Motor neuron (in vitro differentiated cells): ENCODE measurements around the gene AADACL2. TPM values are rescaled to one million over a fixed set of nuclear protein-coding genes. Genes with fewer than 3 reads are reported as not detected.
"Not testable (repeated sequence)": the region's sequence is repeated elsewhere in the genome, so short reads cannot be mapped to it uniquely, and the experiment has no call there.

Experiments
- ATAC-seq, 8 experiments: fragments of 200-7000 bp; cut with Tn5 transposase; replicated peaks in 6 of 8; 2 replicates each; pipeline ENCODE4 v1.8.0; 2021; ENCODE audit warnings: mild to moderate bottlenecking in 8 of 8, moderate library complexity in 8 of 8
- H3K27ac ChIP-seq, 2 donors: fragments of 250-450 bp; sonication (Bioruptor Pico); 2 replicates each; pipeline ENCODE4 v1.9.0; 2021; ENCODE audit warnings: antibody characterized with exemption in 2 of 2, mild to moderate bottlenecking in 2 of 2, moderate library complexity in 1 of 2
- H3K4me1 ChIP-seq, 2 donors: fragments of 250-450 bp; sonication (Bioruptor Pico); replicated peaks in 1 of 2; 2 replicates each; pipeline ENCODE4 v1.6.1; 2021; ENCODE audit warnings: antibody characterized with exemption in 2 of 2, mild to moderate bottlenecking in 2 of 2, moderate library complexity in 1 of 2
- H3K4me3 ChIP-seq, 5 donors: fragments of 250-450 bp; sonication (Bioruptor Pico); 2 replicates each; pipeline ENCODE4 v1.9.0; 2021; ENCODE audit warnings: antibody characterized with exemption in 5 of 5, mild to moderate bottlenecking in 5 of 5, moderate library complexity in 4 of 5
- WGBS, 10 experiments: fragments of 450-650 bp; shearing (Covaris generic); methylation state at CpG; one replicate each; pipeline ENCODE4 v1.0.0; 2022; 5-methylcytosine and 5-hydroxymethylcytosine counted together
- in situ Hi-C, 9 experiments: fragments of 400-800 bp; cut with MboI; loops; one replicate each; pipeline ENCODE4 v1.15.0; 2021; ENCODE audit warnings: low sequenced_read_pairs in 9 of 9, low pct_unique_long_range_greater_than_20kb in 2 of 9; ENCODE audit not compliant: unreplicated experiment in 9 of 9
- total RNA-seq, 8 experiments: library from RNA; unstranded; fragments of 300-600 nt; gene quantifications; 2 replicates each; pipeline versions ENCODE4 v1.2.3 to v1.2.4, GENCODE V29; 2022

The AADACL2 gene
- total RNA-seq, 8 experiments from 2014 or later, result 0.04 to 30.5 (median 0.12) TPM; not detected in 2

DNA sequence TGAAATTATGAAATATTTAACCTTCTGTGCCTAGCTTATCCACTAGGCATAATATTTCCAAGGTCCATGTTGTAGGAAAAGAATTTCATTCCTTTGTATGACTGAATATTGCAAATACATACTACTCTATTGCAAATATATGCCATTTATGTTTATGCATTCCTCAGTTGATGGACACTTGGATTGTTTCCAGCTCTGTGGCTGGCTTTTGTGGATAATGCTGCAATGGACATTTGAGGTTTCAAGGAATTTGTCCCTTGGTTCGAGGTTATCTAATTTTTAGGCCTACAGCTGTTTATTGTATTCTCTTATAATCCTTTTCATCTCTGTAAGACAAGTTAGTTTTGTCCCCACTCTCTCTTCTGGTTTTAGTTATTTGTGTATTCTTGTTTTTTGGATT, 7.7 kb upstream of the AADACL2 start:
- no peaks in the 10 kb centered on the region for H3K4me1 ChIP-seq
- no peak for ATAC-seq
- WGBS, 10 experiments, result 14 to 100% (median 81%) methylated on average over 1 of the region's 1 CpG; no CpG with 5 or more reads in 2 of the 10 experiments

DNA sequence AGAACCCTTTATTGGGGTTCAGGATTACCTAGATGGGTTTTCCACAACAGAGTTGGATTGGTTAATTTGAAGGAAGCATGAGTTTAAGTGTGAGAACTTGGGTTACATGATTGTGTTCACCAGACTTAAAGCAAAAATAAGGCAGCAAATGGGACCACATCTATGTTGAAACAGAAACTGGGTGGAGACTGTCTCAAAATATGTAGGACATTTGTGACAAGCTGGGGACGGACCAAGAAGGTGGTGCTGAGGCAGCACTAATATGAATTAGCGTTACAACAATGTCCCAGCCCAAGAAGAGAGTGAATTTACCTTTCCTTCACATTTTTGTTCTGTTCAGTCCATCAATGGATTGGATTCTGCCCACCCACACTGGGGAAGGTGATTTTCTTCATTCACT, 866 bp upstream of the AADACL2 start:
- WGBS, 10 experiments, result 72 to 100% (median 89%) methylated on average over 1 to 2 of the region's 2 CpGs; no CpG with 5 or more reads in 4 of the 10 experiments

More for the DNA sequence above, 7.7 kb upstream of the AADACL2 start:
- Histone ChIP-seq H3K27ac (no peak overlapping the region), H3K4me3 (no peak overlapping the region)
- in situ Hi-C loops, result no loop called here

DNA sequence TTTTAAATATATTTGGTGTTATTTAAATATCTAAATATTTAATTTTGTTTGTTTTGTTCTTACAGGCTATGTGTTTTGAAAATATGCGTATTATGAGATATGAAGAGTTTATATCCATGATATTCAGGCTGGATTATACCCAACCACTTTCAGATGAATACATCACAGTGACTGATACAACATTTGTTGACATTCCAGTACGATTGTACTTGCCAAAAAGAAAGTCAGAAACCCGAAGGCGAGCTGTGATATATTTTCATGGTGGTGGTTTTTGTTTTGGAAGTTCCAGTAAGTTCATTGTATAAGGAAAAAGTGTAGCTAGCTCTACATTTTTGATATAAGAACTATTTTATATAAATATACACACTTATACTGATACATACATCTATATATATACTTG, 6.9 kb downstream of the AADACL2 start:
- in situ Hi-C loops, result no loop called here
- 36 to 100% (median 86%) methylated on average over 1 to 4 of the region's 4 CpGs for WGBS, 10 experiments
- Histone ChIP-seq H3K27ac (no peak overlapping the region), H3K4me3 (no peak overlapping the region), H3K4me1 (peaks cover 0 to 6% of the 10 kb centered on the region in 2 donors)
- no peak for ATAC-seq

More for the DNA sequence above, 866 bp upstream of the AADACL2 start:
- in situ Hi-C loops, result no loop called here
- ATAC-seq, result no peak
- no peaks in the 10 kb centered on the region for H3K4me1 ChIP-seq
- no peak overlapping the region for H3K4me3 ChIP-seq
- H3K27ac ChIP-seq, result no peak overlapping the region

DNA sequence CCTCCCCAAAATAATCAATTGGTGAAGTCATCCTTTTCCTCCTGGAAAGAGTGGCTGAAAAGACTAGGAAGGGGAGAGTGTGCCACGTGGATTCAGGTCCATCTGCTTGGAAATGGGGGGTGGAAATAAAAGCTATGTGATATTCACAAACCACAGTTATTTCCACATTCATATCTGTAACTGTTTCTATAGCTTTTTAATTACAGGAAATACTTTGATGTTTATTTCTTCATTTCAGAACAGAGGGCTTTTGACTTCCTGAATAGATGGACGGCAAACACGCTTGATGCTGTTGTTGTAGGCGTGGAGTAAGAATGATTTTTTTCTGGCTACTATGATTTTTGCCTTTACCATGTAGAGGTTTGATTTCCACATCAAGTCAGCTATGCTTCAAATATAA, 10.1 kb downstream of the AADACL2 start:
- 25 to 89% (median 70%) methylated on average over 1 to 4 of the region's 4 CpGs; no CpG with 5 or more reads in 2 of the 10 experiments for WGBS, 10 experiments
- in situ Hi-C loops, result no loop called here
- ATAC-seq, result no peak
- H3K4me1 ChIP-seq, result peaks cover 0 to 6% of the 10 kb centered on the region in 2 donors
- no peak overlapping the region for H3K4me3 ChIP-seq
- H3K27ac ChIP-seq, result no peak overlapping the region

DNA sequence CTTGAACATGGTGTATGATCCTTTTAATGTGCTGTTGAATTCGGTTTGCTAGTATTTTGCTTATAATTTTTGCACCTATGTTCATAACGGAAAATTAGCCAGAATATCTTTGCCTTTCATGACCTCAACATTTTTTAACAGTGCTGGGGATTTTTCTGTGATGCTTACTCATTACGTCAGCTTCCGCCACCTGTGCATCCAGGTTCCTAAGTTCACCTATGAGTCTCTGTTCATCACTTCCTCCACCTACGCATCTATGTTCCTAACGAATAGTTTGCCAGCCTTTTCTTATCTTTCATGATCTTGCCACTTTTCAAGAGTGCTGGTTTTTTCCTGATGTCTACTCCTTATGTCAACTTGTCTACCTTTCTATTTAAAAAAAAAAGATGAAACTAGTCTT, 16.5 kb downstream of the AADACL2 start:
- in situ Hi-C loops, result no loop called here
- 68 to 100% (median 83%) methylated on average over 1 to 6 of the region's 6 CpGs for whole genome bisulfite sequencing, 10 experiments

DNA sequence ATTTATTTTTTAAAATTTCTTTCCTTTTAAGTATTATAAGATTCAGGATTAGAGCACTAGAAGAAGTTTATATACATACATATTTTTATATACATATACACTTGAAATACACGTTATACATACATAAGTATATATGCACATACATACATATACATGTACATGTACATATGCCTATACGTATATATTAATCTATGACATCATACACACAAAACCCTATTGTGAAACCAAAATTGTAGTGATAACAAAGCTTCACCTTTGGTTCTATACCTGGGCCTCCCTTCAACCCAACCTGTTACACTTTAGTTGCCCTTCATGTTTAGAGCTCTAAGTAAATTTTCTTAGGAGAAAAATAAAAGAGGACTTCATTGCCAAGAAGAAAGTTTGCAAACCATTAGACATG, 17.0 kb downstream of the AADACL2 start:
- no peak for ATAC-seq
- Histone ChIP-seq H3K4me3 (no peak overlapping the region), H3K27ac (no peak overlapping the region), H3K4me1 (no peaks in the 10 kb centered on the region)
- 0 to 100% (median 59%) methylated on average over 1 to 2 of the region's 2 CpGs for WGBS, 10 experiments
- in situ Hi-C loops, result no loop called here

More for the DNA sequence above, 16.5 kb downstream of the AADACL2 start:
- ATAC-seq, result no peak
- no peak overlapping the region for H3K27ac ChIP-seq
- H3K4me3 ChIP-seq, result no peak overlapping the region
- no peaks in the 10 kb centered on the region for H3K4me1 ChIP-seq

DNA sequence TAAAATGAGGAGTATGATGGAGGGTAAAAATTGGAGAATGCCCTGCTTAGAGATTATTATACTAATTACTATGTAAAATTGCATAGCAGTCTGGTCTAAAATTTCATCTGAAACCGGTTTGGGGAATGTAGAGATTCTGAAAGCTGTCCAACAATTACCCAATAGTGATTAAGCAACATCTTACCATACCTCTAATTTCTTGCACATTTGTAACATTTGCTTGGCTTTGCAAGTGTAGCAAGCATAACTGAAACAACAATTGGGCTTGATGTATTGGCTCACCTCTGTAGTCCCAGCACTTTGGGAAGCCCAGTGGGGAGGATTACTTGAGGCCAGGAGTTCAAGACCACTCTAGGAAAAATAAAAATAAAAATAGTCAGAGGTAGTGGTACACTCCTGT, 17.4 kb downstream of the AADACL2 start:
- in situ Hi-C loops, result no loop called here
- WGBS, 10 experiments, result 0 to 83% (median 48%) methylated on average over 1 of the region's 1 CpG; no CpG with 5 or more reads in 2 of the 10 experiments
- Histone ChIP-seq H3K4me3 (no peak overlapping the region), H3K27ac (no peak overlapping the region), H3K4me1 (no peaks in the 10 kb centered on the region)
- ATAC-seq, result peak in 1 of 8 experiments; percentile 45

DNA sequence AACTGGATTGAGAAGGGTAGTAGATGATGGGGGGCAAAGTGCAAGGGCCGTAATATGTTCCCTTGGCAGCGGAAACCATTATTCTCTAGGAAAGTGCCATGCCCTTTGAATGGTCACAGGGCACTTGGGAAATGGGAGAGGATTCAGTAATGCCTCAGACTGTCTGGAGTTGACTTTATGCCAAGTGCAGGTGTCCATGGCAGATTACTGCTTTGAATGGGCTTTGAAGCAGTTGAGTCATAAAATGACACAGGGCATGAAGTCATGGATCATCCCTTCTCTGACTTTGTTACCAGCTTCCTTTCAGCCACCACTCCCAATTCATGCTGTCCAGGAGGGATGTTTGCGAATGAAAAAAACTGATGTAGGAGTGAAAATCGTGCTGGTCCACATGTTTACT, 20.1 kb downstream of the AADACL2 start:
- Histone ChIP-seq H3K4me1 (no peaks in the 10 kb centered on the region), H3K4me3 (no peak overlapping the region), H3K27ac (no peak overlapping the region)
- 59 to 100% (median 89%) methylated on average over 2 to 3 of the region's 4 CpGs; no CpG with 5 or more reads in 2 of the 10 experiments for WGBS, 10 experiments
- ATAC-seq, result no peak
- in situ Hi-C loops, result no loop called here

DNA sequence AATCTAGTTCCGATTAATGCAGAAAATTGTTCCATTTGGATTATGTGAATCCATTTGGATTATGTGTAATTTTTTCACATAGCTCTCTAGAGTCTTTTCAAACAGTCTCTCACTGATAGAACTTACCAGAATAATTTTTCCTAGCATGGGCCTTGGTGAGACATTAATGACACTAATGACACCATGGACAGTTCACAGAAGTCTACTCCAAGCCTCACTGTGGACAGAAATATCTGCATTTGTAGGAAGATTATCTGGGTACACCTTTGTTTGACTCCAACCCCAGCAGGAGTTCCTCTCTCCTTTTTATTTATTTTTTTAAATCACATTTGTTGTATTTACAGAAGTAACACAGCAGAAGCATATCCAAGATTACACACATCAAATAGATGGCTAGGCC, 27.9 kb downstream of the AADACL2 start:
- WGBS, 10 experiments, result 100% methylated on average over 1 of the region's 1 CpG; no CpG with 5 or more reads in 4 of the 10 experiments

DNA sequence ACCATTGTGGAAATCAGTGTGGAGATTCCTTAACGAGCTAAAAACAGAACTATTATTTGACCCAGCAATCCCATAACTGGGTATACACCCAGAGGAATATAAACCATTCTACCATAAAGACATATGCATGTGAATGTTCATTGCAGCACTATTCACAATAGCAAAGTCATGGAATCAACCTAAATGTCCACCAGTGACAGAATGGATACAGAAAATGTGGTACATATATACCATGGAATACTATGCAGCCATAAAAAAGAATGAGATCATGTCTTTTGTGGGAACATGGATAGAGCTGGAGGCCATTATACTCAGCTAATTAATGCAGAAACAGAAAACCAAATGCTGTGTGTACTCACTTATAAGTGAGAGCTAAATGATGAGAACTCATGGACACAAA, 31.0 kb downstream of the AADACL2 start:
- H3K27ac ChIP-seq, ATAC-seq, in situ Hi-C loops, H3K4me3 ChIP-seq, H3K4me1 ChIP-seq: not testable (repeated sequence)
- 8 to 78% (median 67%) methylated on average over 1 of the region's 1 CpG; no CpG with 5 or more reads in 5 of the 10 experiments for WGBS, 10 experiments

More for the DNA sequence above, 27.9 kb downstream of the AADACL2 start:
- in situ Hi-C loops, result no loop called here
- no peak for ATAC-seq
- H3K4me3 ChIP-seq, result no peak overlapping the region
- no peaks in the 10 kb centered on the region for H3K4me1 ChIP-seq
- no peak overlapping the region for H3K27ac ChIP-seq

DNA sequence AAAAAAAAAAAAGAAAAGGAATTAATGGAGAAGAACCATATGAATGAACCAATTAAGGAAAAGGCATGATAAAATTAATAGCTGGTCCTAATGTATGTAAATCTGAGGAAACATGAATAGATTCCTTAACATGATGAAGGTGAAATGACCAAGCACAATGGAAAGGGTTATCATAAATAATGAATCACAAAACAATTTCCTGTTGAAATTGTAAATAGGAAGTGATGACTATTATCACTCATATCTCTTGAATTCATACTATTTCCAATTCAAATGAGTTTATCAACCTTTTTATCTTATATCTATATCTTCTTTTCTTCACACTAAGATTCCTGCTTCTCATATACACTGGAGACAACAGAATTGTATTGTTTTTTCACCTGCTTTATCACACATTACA, 32.0 kb downstream of the AADACL2 start:
- in situ Hi-C loops, result no loop called here
- no peak for ATAC-seq
- Histone ChIP-seq H3K4me3 (no peak overlapping the region), H3K27ac (no peak overlapping the region), H3K4me1 (no peaks in the 10 kb centered on the region)

DNA sequence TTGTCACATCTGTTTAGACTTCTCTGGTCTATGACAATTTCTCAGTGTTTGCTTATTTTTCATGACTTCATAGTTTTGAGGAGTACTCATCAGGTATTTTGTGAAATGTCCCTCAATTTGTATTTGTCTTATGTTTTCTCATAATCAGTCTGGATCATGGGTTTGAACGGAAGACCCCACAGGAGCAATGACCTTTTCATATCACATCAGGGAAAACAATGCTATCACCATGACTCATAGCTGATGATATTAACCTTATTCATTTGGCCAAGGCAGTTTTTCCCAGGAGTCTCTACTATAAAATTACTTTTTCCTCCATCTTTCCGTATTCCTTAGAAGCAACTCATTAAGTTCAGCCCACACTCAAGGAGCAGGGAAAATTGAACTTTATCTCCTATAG, 32.7 kb downstream of the AADACL2 start:
- 45 to 100% (median 95%) methylated on average over 1 to 2 of the region's 2 CpGs; no CpG with 5 or more reads in 2 of the 10 experiments for WGBS, 10 experiments
- in situ Hi-C loops, result no loop called here
- no peak overlapping the region for H3K4me3 ChIP-seq
- no peak overlapping the region for H3K27ac ChIP-seq
- ATAC-seq, result no peak
- H3K4me1 ChIP-seq, result no peaks in the 10 kb centered on the region

DNA sequence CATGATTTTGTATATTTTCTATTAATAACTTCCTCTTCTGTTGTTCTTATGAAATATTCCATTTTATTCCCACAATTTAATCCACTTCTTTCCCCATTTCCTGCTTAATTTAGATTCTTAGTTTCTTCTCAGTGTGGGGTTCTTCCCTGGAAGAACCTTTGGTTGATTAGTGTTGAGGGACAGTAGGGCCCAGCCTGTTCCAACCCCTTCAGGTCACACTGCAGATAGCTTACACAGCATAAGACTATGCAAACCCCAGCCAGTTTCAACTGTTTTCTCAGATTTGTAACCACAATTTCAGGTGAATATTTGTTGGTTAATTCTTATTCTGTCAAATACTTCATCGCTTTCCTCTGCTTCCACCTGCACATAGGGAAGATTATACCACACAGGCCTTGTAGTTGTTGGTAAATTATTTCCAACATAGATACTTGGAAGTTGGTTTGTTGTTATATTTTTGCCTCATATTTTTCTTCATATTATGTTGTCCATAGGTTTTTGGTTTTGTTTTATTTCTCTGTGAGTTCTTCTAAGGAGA, 34.7 kb downstream of the AADACL2 start:
- no peaks in the 10 kb centered on the region for H3K4me1 ChIP-seq
- no peak overlapping the region for H3K27ac ChIP-seq
- in situ Hi-C loops, result no loop called here
- no peak overlapping the region for H3K4me3 ChIP-seq
- WGBS, 10 experiments, result 33 to 100% (median 89%) methylated on average over 1 of the region's 1 CpG; no CpG with 5 or more reads in 2 of the 10 experiments
- ATAC-seq, result no peak

DNA sequence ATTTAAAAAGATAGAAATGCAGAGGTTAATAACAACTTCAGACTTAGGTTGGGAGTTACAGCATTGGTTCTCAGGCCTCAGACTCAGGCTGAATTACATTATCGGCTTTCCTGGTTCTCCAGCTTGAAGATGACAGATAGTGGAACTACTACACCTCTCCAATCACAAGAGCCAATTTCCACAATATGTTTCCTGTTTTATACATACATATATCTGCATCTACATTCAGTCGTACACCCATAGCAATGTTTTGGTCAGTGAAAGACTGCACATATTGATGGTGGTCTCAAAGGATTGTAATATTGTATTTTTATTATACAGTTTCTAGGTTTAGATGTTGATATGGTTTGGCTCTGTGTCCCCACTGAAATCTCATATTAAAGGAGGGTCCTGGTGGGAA, 35.4 kb downstream of the AADACL2 start:
- Histone ChIP-seq H3K4me1 (no peaks in the 10 kb centered on the region), H3K27ac (no peak overlapping the region), H3K4me3 (no peak overlapping the region)
- ATAC-seq, result no peak
- in situ Hi-C loops, result no loop called here
- 34 to 100% (median 87%) methylated on average over 1 to 2 of the region's 2 CpGs; no CpG with 5 or more reads in 5 of the 10 experiments for WGBS, 10 experiments
